Omental fat pad (tissue), 4 donors: ENCODE results near the gene TOX2. TPM values are rescaled to one million over a fixed set of nuclear protein-coding genes. Genes with fewer than 3 reads are reported as not detected.

Experiments
- ATAC-seq: fragments of 150-250 bp; one replicate; pipeline ENCODE4 v1.9.1; 2016; ENCODE audit warnings: mild to moderate bottlenecking, moderate library complexity; ENCODE audit not compliant: low FRiP score
- DNase-seq: peaks from one replicate; pipeline ENCODE4 v3.0.0-alpha.2; 2019; ENCODE audit warnings: low spot score
- total RNA-seq, 4 donors: library from RNA; depleted of rRNA; stranded (reverse); fragments of >200 nt; gene quantifications; one replicate each; pipeline ENCODE4 v1.1.0, GENCODE V29; 2016
- TF ChIP-seq, protein P1 (sequence below), 3 donors: fragments of 450-650 bp; IDR thresholded peaks; one replicate each; pipeline ENCODE4 v1.5.1; 2016 to 2017; ENCODE audit warnings: antibody characterized with exemption in 3 of 3, mild to moderate bottlenecking in 3 of 3, moderate library complexity in 2 of 3

The TOX2 gene
- total RNA-seq, 4 donors from 2014 or later = 0.44 to 7.1 (median 1.0) TPM

DNA sequence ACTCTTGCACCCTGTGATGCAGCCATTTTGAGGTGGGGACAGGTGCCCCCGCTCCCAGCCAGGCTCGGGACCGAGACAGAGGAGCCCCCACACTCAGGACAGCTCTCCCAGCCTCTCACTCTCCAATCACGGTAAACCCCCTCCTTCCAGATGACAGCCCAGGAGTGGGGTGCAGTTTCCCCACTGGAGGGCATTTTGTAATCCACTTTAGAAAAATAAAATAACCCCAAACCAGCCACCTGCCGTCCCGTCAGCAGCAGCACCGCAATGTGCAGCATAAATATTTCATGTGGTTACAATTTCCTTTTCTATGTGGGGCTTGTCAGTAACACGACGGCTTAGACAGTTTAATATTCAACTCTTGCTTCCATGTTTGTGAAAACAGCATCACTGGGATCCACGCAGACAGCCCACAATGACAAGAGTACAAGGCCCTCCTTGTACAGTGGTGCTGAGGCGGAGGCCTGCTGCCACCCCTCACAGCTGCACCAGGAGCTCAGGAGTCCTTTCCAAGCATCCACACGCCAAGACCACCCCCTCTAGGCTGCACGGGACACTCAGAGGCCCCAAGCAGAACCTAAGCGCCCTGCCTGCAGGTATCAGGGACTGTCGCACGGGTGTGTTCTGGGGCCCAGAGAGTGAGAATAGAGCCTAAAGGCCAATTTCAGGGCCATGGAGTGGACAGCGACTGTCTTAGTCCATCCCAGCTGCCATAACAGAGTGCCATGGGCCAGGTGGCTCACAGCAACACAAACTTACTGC, 155.7 kb downstream of the TOX2 start:
- TF ChIP-seq, protein P1, sequence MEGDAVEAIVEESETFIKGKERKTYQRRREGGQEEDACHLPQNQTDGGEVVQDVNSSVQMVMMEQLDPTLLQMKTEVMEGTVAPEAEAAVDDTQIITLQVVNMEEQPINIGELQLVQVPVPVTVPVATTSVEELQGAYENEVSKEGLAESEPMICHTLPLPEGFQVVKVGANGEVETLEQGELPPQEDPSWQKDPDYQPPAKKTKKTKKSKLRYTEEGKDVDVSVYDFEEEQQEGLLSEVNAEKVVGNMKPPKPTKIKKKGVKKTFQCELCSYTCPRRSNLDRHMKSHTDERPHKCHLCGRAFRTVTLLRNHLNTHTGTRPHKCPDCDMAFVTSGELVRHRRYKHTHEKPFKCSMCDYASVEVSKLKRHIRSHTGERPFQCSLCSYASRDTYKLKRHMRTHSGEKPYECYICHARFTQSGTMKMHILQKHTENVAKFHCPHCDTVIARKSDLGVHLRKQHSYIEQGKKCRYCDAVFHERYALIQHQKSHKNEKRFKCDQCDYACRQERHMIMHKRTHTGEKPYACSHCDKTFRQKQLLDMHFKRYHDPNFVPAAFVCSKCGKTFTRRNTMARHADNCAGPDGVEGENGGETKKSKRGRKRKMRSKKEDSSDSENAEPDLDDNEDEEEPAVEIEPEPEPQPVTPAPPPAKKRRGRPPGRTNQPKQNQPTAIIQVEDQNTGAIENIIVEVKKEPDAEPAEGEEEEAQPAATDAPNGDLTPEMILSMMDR (IDR thresholded peaks at IDR 0.05) = no peak
- ATAC-seq (no peak), DNase-seq (no peak)

DNA sequence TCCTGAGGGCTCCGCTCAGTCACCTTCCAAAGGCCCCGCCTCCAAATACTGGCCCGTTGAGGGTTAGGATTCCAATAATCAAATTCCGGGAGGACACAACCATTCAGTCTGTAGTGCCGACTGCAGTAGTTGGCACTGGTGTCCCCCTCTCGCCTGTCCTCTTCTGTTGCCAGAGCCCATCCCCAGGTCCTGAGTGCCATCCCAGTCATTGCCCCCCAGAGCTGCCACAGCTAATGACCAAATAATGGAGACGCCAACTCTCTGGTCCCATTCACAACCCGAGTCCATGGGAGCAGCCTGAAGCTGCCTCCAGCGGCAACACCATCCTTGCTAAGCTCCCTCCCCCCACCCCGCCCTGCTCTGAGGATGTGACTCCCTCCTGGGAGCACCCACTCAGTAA, 156.4 kb downstream of the TOX2 start:
- no peak for ATAC-seq
- TF ChIP-seq, protein P1 (IDR thresholded peaks at IDR 0.05) = no peak
- no peak for DNase-seq

DNA sequence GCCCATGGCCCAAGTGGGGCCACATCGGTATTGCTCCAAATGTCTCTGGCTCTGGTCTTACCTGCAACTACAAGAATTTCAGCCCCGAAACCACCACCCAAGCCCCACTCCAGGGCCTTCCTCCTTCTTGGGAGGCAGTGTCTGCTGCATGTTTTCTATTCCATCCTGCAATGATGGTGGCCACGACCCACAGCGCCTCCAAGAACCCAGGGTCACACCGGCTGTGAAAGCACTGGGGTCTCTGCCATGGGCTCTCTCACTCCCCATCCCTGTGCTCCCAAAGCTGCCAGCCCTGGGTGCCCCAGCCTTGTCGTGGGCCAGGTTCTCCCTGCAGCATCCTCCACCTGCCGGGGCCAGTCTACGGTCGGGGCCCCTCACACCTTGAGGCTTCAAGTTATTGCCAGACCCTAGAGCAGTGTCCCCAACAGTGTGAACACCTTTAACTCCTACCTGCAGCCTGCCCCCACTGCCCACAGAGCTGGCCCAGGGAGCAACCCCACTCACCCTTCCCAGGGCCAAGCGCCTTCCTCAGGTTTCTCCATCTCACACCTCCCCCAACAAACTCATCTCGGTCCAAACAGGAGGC, 157.0 kb downstream of the TOX2 start:
- ATAC-seq (no peak), DNase-seq (no peak)
- TF ChIP-seq, protein P1 (IDR thresholded peaks at IDR 0.05) = no peak

DNA sequence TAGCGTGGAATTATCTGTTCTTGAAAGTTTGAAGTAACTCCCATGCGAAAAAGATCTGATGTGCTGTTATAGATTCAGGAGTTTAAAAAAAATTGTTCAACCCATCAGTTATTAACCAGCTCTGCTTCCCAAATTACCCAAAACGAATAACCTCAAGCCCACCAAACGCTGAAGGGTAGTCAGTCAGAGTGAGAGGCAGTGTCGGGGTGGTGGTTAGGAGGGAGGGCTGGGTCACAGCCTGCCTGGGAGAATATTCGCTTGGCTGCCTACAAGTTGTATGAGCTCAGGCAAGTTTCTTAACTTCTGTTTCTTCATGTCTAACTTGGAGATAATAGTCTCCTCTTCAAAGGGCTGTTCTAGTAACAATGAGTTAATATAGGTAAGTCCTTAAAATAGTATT, 157.7 kb downstream of the TOX2 start:
- ATAC-seq (no peak), DNase-seq (no peak)
- TF ChIP-seq, protein P1 (IDR thresholded peaks at IDR 0.05) = no peak

DNA sequence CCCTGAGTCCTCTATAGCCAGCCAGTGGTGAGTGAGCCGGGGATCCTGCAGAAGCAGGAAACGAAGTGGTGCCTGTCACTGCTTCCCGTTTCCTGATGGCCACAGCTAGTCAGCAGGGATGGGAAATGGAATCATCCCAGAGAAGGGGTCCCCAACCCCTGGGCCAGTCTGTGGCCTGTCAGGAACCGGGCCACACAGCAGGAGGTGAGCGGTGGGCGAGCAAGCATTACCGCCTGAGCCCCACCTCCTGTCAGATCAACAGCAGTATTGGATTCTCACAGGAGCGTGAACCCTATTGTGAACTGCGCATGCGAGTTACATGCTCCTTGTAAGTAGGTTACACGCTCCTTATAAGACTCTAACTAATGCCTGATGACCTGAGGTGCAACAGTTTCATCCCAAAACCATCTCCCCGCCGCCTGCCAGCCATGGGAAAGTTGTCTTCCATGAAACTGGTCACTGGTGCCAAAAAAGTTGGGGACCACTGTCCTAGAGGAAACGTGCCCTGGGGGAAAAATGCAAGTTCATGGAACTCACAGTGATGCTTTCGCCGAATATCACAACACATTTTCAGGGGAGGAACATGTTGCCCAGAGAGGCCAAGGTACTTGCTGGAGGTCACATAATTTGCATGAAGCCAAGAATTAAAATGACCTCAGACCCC, 158.5 kb downstream of the TOX2 start:
- no peak for DNase-seq
- TF ChIP-seq, protein P1 (IDR thresholded peaks at IDR 0.05) = no peak
- ATAC-seq = no peak

DNA sequence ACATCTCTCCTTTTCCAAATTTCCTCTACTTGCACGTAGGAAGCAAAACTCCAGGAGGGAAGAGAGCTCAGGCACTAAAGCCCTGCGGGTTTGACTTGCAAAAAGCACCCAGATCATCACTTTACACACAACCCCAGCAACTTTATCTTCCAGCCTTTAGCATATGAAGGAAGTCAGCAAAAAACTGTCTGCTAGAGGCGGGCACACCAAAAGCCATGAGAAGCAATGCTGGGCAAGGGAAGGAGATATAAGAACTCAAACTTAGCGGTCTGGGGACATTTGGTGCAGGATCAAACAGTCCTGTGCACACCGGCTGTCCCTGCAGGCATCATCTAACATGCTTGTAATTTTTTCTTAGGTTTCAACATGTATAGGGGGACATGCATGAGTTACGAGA, 159.0 kb downstream of the TOX2 start:
- DNase-seq (no peak), ATAC-seq (no peak)
- TF ChIP-seq, protein P1 (IDR thresholded peaks at IDR 0.05) = no peak
